Neuronal stem cell (in vitro differentiated cells): ENCODE results near the gene CDC34.

Experiments
- DNase-seq: peaks from one replicate; pipeline ENCODE4 v3.0.0-alpha.2; 2013; ENCODE audit warnings: low spot score
- H2AFZ ChIP-seq: one replicate; pipeline ENCODE4 v1.6.1; 2013; ENCODE audit warnings: mild to moderate bottlenecking, low read length, inconsistent platforms
- H2AK5ac ChIP-seq: 2 replicates; pipeline ENCODE4 v1.6.1; 2013; ENCODE audit warnings: low read depth, mild to moderate bottlenecking, inconsistent platforms, low read length, moderate library complexity, mixed read lengths
- H2BK120ac ChIP-seq: 2 replicates; pipeline ENCODE4 v1.6.1; 2013; ENCODE audit warnings: low read depth, mild to moderate bottlenecking, inconsistent platforms, low read length, moderate library complexity, mixed read lengths
- H2BK12ac ChIP-seq: one replicate; pipeline ENCODE4 v1.6.1; 2013; ENCODE audit warnings: low read length, inconsistent platforms
- H2BK15ac ChIP-seq: 2 replicates; pipeline ENCODE4 v1.6.1; 2013; ENCODE audit warnings: mild to moderate bottlenecking, low read length, inconsistent platforms, mixed read lengths
- H2BK5ac ChIP-seq: one replicate; pipeline ENCODE4 v1.6.1; 2013; ENCODE audit warnings: inconsistent platforms, mild to moderate bottlenecking, low read length, moderate library complexity
- H3K14ac ChIP-seq: one replicate; pipeline ENCODE4 v1.6.1; 2013; ENCODE audit warnings: low read length, inconsistent platforms
- H3K18ac ChIP-seq: 2 replicates; pipeline ENCODE4 v1.6.1; 2013; ENCODE audit warnings: low read length, inconsistent platforms
- H3K23ac ChIP-seq: 2 replicates; pipeline ENCODE4 v1.6.1; 2013; ENCODE audit warnings: low read depth, mild to moderate bottlenecking, mixed read lengths, low read length, inconsistent platforms; ENCODE audit not compliant: poor library complexity
- H3K27ac ChIP-seq: replicated peaks from 3 replicates; pipeline ENCODE4 v1.5.1; 2013; ENCODE audit warnings: low read length, inconsistent platforms
- H3K27me3 ChIP-seq, 3 experiments: 2 replicates each; pipeline ENCODE4 v1.6.1; 2013; ENCODE audit warnings: low read length in 3 of 3, mild to moderate bottlenecking in 2 of 3, inconsistent platforms in 1 of 3, low read depth in 1 of 3, mixed read lengths in 1 of 3, moderate library complexity in 1 of 3; ENCODE audit not compliant: control insufficient read depth in 3 of 3, insufficient read depth in 3 of 3
- H3K36me3 ChIP-seq, 2 donors: replicated peaks in 1 of 2; 2 replicates each; pipeline ENCODE4 v1.6.1; 2013; ENCODE audit warnings: low read length in 2 of 2; ENCODE audit not compliant: control insufficient read depth in 2 of 2, insufficient read depth in 2 of 2
- H3K4ac ChIP-seq: 2 replicates; pipeline ENCODE4 v1.6.1; 2013; ENCODE audit warnings: inconsistent platforms, mild to moderate bottlenecking, low read length, moderate library complexity
- H3K4me1 ChIP-seq, 2 donors: 1 replicate in 1 of 2; 2 replicates in 1 of 2; pipeline ENCODE4 v1.6.1; 2013; ENCODE audit warnings: low read length in 2 of 2, low read depth in 1 of 2; ENCODE audit not compliant: control insufficient read depth in 2 of 2, insufficient read depth in 1 of 2
- H3K4me2 ChIP-seq: one replicate; pipeline ENCODE4 v1.6.1; 2013; ENCODE audit warnings: mild to moderate bottlenecking, low read length, inconsistent platforms; ENCODE audit not compliant: insufficient read depth, poor library complexity, severe bottlenecking
- H3K4me3 ChIP-seq, 2 donors: 2 replicates each; pipeline ENCODE4 v1.5.1; 2013; ENCODE audit warnings: low read length in 2 of 2, mild to moderate bottlenecking in 2 of 2, inconsistent platforms in 1 of 2, moderate library complexity in 1 of 2
- H3K79me1 ChIP-seq: one replicate; pipeline ENCODE4 v1.6.1; 2013; ENCODE audit warnings: low read depth, mild to moderate bottlenecking, inconsistent platforms, low read length, moderate library complexity
- H3K9ac ChIP-seq: one replicate; pipeline ENCODE4 v1.6.1; 2013; ENCODE audit warnings: mild to moderate bottlenecking, low read depth, low read length, inconsistent platforms; ENCODE audit not compliant: poor library complexity
- H3K9me3 ChIP-seq, 2 donors: replicated peaks in 1 of 2; 2 replicates each; pipeline versions ENCODE3 to v1.6.1; 2013; ENCODE audit warnings: low read length in 2 of 2, mild to moderate bottlenecking in 2 of 2, inconsistent platforms in 1 of 2, low read depth in 1 of 2, mixed read lengths in 1 of 2, moderate library complexity in 1 of 2; ENCODE audit not compliant: control insufficient read depth in 2 of 2, insufficient read depth in 1 of 2
- H4K8ac ChIP-seq: one replicate; pipeline ENCODE4 v1.6.1; 2013; ENCODE audit warnings: low read depth, mild to moderate bottlenecking, inconsistent platforms, low read length, moderate library complexity
- H4K91ac ChIP-seq: one replicate; pipeline ENCODE4 v1.6.1; 2013; ENCODE audit warnings: low read length, low read depth, mild to moderate bottlenecking, inconsistent platforms; ENCODE audit not compliant: poor library complexity
- WGBS, 2 donors: extraction: QIAGEN DNeasy Blood & Tissue Kit; methylation state at CpG; one replicate each; pipeline ENCODE4 v1.1.7; 2013; ENCODE audit warnings: missing lambda C conversion rate in 2 of 2, mixed read lengths in 1 of 2; ENCODE audit not compliant: insufficient read length in 2 of 2, insufficient replicate concordance in 1 of 2; ENCODE audit errors: extremely low coverage in 2 of 2; 5-methylcytosine and 5-hydroxymethylcytosine counted together

The CDC34 gene

GRCh38 chr19:591099-591958, 59.8 kb downstream of the CDC34 start:
- no peak overlapping the region for H3K18ac ChIP-seq
- H3K4me3 ChIP-seq: peak overlapping the region in 1 of 2 donors; percentile 11

More at GRCh38 chr19:591099-591958, 59.8 kb downstream of the CDC34 start:
- Histone ChIP-seq H4K91ac (no peak overlapping the region), H3K9ac (no peak overlapping the region), H3K4me2 (no peak overlapping the region), H3K4ac (no peak overlapping the region), H3K23ac (peak overlapping the region; percentile 91), H2BK15ac (no peak overlapping the region), H3K9me3 (peaks cover 0 to 1% of the 10 kb centered on the region in 2 donors), H2AK5ac (no peak overlapping the region), H3K27ac (no peak overlapping the region), H3K14ac (peak overlapping the region; percentile 21), H4K8ac (no peak overlapping the region), H2AFZ (no peak overlapping the region), H3K27me3 (peaks cover 26 to 75% (median 49%) of the 10 kb centered on the region in 3 experiments), H3K36me3 (no peaks in the 10 kb centered on the region), H2BK12ac (no peak overlapping the region), H2BK120ac (no peak overlapping the region), H3K4me1 (peaks cover 5% of the 10 kb centered on the region in 2 donors), H3K79me1 (peaks cover 6% of the 10 kb centered on the region), H2BK5ac (peak overlapping the region; percentile 13)
- no CpG with 5 or more reads among the region's 75 CpGs for WGBS, 2 donors
- DNase-seq: peak; percentile 64
